Measurements from ENCODE around the gene RFX4. TPM values are rescaled to one million over a fixed set of nuclear protein-coding genes. Genes with fewer than 3 reads are reported as not detected.

Gene RFX4
- total and polyA plus RNA-seq, 12 donors: 0.08 TPM; not detected in 11

DNA sequence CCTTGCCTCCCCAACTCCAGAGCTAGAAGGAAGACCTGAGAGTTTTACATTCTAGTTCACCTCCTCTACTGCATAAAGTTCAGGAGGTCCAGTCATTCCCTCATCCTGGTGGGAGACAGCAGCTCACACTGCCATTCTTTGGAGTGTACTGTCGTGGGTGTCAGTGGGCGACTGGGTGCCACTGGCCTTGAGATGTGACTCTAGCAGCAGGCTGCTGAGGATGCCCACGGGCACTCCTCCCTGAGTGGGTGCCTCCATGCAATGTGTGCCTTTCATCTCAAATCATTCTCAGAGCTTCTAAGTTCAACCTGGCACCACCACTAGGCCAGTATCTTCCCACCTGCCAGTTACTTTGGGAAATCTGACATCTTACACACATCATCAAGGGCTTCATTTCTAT lies 12.5 kb downstream of the RFX4 start:
- H3K4me1 ChIP-seq (replicated peaks in 1 of 2): no peaks in the 10 kb centered on the region
- peaks cover 23% of the 10 kb centered on the region for H3K27me3 ChIP-seq
- 75 to 84% (median 80%) methylated on average over 1 to 3 of the region's 3 CpGs for WGBS, 4 donors
- no peaks in the 10 kb centered on the region for H3K36me3 ChIP-seq (replicated peaks in 1 of 2)
- intact Hi-C loops (cut with DNase I): no loop called here
- no peak overlapping the region for H3K27ac ChIP-seq
- H3K4me3 ChIP-seq: no peak overlapping the region
- TF ChIP-seq POLR2A (IDR thresholded peaks at IDR 0.05): no peak
- TF ChIP-seq, protein P1, sequence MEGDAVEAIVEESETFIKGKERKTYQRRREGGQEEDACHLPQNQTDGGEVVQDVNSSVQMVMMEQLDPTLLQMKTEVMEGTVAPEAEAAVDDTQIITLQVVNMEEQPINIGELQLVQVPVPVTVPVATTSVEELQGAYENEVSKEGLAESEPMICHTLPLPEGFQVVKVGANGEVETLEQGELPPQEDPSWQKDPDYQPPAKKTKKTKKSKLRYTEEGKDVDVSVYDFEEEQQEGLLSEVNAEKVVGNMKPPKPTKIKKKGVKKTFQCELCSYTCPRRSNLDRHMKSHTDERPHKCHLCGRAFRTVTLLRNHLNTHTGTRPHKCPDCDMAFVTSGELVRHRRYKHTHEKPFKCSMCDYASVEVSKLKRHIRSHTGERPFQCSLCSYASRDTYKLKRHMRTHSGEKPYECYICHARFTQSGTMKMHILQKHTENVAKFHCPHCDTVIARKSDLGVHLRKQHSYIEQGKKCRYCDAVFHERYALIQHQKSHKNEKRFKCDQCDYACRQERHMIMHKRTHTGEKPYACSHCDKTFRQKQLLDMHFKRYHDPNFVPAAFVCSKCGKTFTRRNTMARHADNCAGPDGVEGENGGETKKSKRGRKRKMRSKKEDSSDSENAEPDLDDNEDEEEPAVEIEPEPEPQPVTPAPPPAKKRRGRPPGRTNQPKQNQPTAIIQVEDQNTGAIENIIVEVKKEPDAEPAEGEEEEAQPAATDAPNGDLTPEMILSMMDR (IDR thresholded peaks at IDR 0.05): no peak
- no peaks in the 10 kb centered on the region for H3K9me3 ChIP-seq (replicated peaks in 1 of 3)
- no peak for DNase-seq

DNA sequence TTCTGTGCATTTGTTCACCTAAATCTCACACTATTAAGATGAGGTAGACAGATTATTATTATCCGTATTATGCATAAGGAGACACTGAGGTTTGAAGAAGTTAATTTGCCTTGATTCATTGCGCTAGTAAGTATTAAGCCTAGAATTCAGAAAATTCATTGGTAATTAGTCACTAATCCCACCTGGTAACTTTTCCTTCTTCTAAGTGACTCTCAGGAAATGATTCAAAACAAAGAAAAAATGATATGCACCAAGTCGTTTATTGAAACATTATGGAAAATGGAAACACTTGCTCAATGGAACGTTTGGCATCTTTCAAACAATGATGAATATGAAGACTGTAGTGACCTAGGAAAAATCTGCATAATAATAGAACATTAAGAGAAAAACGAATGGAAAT lies 15.2 kb downstream of the RFX4 start:
- Histone ChIP-seq H3K27me3 (peaks cover 3% of the 10 kb centered on the region), H3K4me1 (replicated peaks in 1 of 2) (no peaks in the 10 kb centered on the region), H3K4me3 (no peak overlapping the region), H3K9me3 (replicated peaks in 1 of 3) (no peaks in the 10 kb centered on the region), H3K36me3 (replicated peaks in 1 of 2) (no peaks in the 10 kb centered on the region), H3K27ac (no peak overlapping the region)
- intact Hi-C loops (cut with DNase I): no loop called here
- TF ChIP-seq POLR2A (IDR thresholded peaks at IDR 0.05): no peak
- TF ChIP-seq, protein P1 (IDR thresholded peaks at IDR 0.05): no peak
- no peak for DNase-seq
- 53 to 58% (median 57%) methylated on average over 5 of the region's 5 CpGs for whole genome bisulfite sequencing, 4 donors

DNA sequence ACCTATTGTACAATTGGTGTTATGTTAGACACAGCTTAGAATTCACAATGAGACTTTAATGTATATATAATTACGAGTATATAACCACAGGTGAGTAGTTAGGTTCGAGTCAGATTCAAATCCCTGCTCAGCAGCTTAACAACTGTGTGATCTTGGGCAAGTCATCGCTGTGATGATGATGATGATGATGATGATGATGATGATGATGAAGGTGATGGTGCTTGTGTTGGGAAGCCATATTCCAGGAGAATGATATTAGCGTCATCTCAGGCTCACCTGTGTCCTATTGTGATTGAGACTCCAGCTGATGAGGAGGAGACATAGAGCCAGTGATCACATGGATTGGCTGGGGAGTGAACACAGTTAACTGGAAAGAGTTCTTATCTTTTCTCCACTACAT lies 16.5 kb downstream of the RFX4 start:
- Histone ChIP-seq H3K27me3 (peaks cover 3% of the 10 kb centered on the region), H3K4me1 (replicated peaks in 1 of 2) (no peaks in the 10 kb centered on the region), H3K36me3 (replicated peaks in 1 of 2) (no peaks in the 10 kb centered on the region), H3K9me3 (replicated peaks in 1 of 3) (no peaks in the 10 kb centered on the region), H3K4me3 (no peak overlapping the region), H3K27ac (no peak overlapping the region)
- WGBS, 4 donors: 79 to 87% (median 83%) methylated on average over 4 of the region's 4 CpGs
- no peak for DNase-seq
- intact Hi-C loops (cut with DNase I): no loop called here
- TF ChIP-seq, protein P1 (IDR thresholded peaks at IDR 0.05): no peak
- TF ChIP-seq POLR2A (IDR thresholded peaks at IDR 0.05): no peak

DNA sequence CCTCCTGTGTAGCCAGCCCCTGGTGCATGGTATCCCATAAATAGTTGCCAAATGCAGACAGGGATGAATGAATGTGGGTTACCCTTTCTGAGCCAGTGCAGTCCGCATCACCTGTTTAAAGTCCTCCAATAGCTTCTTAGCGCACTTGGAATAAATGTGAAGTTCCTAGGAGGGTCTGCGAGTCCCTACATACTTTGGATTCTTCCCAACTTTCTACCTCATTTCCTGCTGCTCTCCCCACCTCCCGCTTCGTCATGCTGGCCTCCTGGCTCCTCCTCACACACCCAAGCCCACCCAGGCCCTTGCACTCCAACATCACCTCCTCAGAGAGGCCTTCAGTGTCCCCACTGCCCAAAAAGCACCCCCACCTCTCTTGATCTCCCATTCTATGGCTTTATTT lies 17.7 kb downstream of the RFX4 start:
- peaks cover 3% of the 10 kb centered on the region for H3K27me3 ChIP-seq
- H3K27ac ChIP-seq: no peak overlapping the region
- no peak for DNase-seq
- H3K9me3 ChIP-seq (replicated peaks in 1 of 3): no peaks in the 10 kb centered on the region
- no peaks in the 10 kb centered on the region for H3K4me1 ChIP-seq (replicated peaks in 1 of 2)
- no peak overlapping the region for H3K4me3 ChIP-seq
- H3K36me3 ChIP-seq (replicated peaks in 1 of 2): no peaks in the 10 kb centered on the region
- WGBS, 4 donors: 71 to 86% (median 78%) methylated on average over 5 of the region's 5 CpGs
- TF ChIP-seq, protein P1 (IDR thresholded peaks at IDR 0.05): no peak
- no peak for TF ChIP-seq POLR2A (IDR thresholded peaks at IDR 0.05)
- intact Hi-C loops (cut with DNase I): no loop called here

All from adrenal gland (tissue), 12 donors.